Kidney epithelial cell (primary cell): ENCODE results near the gene EXOC6B. TPM values are rescaled to one million over a fixed set of nuclear protein-coding genes. Genes with fewer than 3 reads are reported as not detected.

Source experiments
- DNase-seq: peaks from one replicate; pipeline ENCODE4 v3.0.0-alpha.2; 2010; ENCODE audit warnings: low read depth
- H3K27me3 ChIP-seq: 2 replicates; pipeline ENCODE4 v1.6.0; 2011; ENCODE audit warnings: low read length; ENCODE audit not compliant: control insufficient read depth, insufficient read depth
- H3K36me3 ChIP-seq: 2 replicates; pipeline ENCODE4 v1.5.1; 2011; ENCODE audit warnings: low read length; ENCODE audit not compliant: control insufficient read depth, insufficient read depth
- H3K4me3 ChIP-seq: 2 replicates; pipeline ENCODE4 v1.5.1; 2011; ENCODE audit warnings: low read depth, mild to moderate bottlenecking, control low read depth, low read length
- total RNA-seq: library from RNA; depleted of rRNA; stranded (reverse); fragments of >200 nt; gene quantifications from 2 replicates; pipeline ENCODE4 v1.2.3, GENCODE V29; 2015
- TF ChIP-seq, protein P1 (sequence below): IDR thresholded peaks from 2 replicates; pipeline ENCODE4 v1.5.1; 2011; ENCODE audit warnings: mild to moderate bottlenecking, moderate library complexity, low read length, control low read depth, inconsistent platforms; ENCODE audit not compliant: insufficient read depth, poor library complexity, severe bottlenecking

The EXOC6B gene
- total RNA-seq, 1 donor from 2014 or later = 21.8 TPM

DNA sequence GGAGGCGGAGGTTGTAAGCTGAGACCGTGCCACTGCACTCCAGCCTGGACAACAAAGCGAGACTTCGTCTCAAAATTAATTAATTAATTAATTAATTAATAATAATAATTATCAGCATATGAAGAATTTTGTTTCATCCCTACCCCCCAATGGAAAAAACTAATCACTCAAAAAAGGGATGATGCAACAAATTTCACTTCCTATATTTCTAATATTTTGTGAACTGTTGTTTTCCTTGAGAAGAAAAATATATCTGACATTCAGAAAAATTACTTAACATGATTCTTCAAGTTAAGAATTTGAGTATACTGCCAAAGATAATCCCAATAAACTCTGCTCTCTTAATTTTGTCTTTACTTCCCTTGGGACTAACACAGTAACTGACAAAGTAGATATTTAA is 28.1 kb downstream of the EXOC6B start:
- DNase-seq = no peak
- TF ChIP-seq, protein P1, sequence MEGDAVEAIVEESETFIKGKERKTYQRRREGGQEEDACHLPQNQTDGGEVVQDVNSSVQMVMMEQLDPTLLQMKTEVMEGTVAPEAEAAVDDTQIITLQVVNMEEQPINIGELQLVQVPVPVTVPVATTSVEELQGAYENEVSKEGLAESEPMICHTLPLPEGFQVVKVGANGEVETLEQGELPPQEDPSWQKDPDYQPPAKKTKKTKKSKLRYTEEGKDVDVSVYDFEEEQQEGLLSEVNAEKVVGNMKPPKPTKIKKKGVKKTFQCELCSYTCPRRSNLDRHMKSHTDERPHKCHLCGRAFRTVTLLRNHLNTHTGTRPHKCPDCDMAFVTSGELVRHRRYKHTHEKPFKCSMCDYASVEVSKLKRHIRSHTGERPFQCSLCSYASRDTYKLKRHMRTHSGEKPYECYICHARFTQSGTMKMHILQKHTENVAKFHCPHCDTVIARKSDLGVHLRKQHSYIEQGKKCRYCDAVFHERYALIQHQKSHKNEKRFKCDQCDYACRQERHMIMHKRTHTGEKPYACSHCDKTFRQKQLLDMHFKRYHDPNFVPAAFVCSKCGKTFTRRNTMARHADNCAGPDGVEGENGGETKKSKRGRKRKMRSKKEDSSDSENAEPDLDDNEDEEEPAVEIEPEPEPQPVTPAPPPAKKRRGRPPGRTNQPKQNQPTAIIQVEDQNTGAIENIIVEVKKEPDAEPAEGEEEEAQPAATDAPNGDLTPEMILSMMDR = no peak
- Histone ChIP-seq H3K27me3 (no peaks in the 10 kb centered on the region), H3K4me3 (no peak overlapping the region), H3K36me3 (no peaks in the 10 kb centered on the region)

DNA sequence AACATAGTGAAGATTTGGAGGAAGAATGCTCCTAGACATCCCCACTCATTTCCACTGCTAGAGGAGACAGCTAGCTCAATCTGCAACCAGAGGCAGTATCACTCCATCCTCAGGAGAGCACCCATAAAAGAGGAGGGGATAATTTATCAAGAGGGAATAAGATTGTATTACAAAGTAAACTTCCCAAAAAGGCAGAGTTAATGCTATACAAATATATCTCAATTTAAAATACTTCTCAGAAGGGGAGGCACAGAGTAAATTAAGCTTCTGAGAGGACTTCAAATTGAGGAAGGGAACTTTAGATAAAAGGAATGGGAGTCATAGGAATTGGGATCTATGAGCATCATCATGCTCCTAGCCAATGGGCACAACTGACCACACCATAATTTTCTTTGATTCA is 29.1 kb downstream of the EXOC6B start:
- DNase-seq = no peak
- Histone ChIP-seq H3K4me3 (no peak overlapping the region), H3K27me3 (no peaks in the 10 kb centered on the region), H3K36me3 (no peaks in the 10 kb centered on the region)
- TF ChIP-seq, protein P1 = no peak

DNA sequence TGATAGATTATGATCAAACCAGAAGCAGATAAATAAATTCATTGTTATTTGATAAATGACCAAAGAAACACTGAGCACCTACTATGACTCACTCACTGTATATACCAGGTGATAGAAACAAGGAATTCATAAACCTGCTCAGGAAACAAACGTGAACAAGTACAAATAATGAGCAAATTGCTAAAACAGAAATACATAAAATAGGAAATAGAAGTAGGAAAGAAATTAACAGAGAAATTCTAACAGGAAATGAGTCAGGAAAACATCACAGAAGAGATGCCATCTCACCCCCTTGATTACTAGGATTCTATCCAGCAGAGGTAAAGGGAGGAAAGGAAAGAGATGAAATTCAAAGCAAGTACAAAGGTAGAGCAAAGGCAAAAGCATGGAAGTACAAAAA is 31.3 kb downstream of the EXOC6B start:
- Histone ChIP-seq H3K36me3 (no peaks in the 10 kb centered on the region), H3K4me3 (no peak overlapping the region), H3K27me3 (no peaks in the 10 kb centered on the region)
- TF ChIP-seq, protein P1 = no peak
- no peak for DNase-seq

DNA sequence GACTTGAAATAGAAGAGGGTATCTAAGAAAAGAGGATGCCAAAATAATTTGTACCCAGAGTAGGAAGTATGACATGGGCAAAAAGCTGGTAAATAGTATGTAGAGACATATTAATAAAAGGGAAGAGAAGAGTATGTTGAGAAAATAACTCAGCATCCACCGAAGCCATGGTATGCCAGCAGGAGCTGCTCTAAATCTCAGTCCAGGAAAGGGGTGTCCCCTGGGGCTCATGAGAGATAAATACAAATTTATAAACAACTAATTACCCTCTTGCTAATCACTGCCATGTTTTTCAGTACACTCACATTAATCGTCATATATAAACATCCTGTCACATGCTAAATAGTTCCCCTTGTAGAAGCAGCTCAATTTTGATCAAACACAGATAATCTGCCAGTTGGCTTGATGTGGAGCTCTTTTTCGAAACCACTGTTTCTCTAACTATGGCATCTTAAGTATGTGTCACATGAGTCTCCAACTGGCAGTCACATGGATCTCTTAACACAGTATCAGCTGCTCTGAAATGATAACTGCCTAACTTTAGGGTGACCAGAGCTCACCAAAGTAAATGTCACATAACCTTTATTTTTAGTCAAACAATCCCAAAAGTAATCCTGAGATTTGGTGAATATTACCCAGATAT is 31.9 kb downstream of the EXOC6B start:
- no peak for DNase-seq
- TF ChIP-seq, protein P1 = no peak
- no peaks in the 10 kb centered on the region for H3K36me3 ChIP-seq
- H3K4me3 ChIP-seq = no peak overlapping the region
- H3K27me3 ChIP-seq = no peaks in the 10 kb centered on the region

DNA sequence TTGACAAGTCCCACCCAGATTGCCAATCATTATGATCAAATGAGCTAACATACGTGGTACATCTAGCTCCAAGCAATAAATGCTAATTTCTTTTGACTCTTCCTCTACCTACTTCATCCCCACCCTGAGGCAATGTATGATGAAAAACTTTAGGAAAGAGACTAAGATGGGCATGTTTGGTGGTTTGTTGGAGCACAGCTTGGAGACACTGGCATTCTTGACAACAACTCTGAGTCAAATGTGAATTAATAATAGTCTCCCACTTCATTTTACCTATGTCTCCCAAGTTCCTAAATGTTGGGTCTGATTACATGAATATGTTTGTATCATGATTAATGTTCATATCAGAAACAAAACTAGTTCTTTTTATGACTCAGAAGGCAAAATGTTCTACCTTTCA is 36.6 kb downstream of the EXOC6B start:
- Histone ChIP-seq H3K27me3 (no peaks in the 10 kb centered on the region), H3K4me3 (no peak overlapping the region), H3K36me3 (no peaks in the 10 kb centered on the region)
- TF ChIP-seq, protein P1 = no peak
- DNase-seq = no peak

DNA sequence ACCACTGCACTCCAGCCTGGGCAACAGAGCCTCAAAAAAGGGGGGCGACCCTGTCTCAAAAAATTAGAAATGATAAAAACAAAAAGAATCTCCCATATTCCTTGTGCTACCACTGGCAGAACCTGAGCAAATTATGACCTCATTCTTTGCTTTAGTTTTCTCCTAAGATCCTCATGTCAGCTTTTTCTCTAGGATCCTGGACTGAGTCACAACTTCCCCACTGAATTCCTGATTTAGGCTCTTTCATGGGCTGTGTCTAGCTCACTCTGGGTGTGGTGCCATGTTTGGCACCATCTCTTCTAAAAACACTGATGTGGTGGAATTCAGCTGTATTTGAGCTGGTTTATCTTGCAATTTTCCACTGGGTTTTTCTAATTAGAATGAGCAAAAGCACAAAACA is 37.1 kb downstream of the EXOC6B start:
- H3K4me3 ChIP-seq = no peak overlapping the region
- TF ChIP-seq, protein P1 = no peak
- no peak for DNase-seq
- no peaks in the 10 kb centered on the region for H3K36me3 ChIP-seq
- no peaks in the 10 kb centered on the region for H3K27me3 ChIP-seq
